COLO829 (cell line): ENCODE data around the gene TXNRD3.

Source experiments
- DNase-seq: peaks from one replicate; pipeline ENCODE4 v3.0.0; 2012; ENCODE audit warnings: low spot score

The TXNRD3 gene

DNA sequence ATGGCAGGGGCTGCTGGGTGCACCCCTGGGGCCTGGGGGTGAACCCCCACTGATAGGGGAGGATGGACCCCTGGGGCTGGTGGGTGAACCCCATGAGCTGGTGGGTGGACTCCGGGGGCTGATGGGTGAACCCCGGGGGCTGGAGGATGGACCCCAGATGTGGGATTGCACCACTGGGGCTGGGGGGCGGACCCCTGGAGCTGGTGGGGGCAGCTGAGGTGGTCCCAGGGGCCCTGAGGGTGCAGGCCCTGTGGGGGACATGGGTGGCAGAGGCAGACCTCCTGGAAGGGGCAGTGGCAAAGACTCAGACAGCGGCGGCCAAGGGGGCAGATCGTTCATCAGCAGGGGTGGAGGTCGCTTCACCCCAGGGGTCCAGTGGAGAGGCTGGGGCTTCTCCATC, 17.4 kb upstream of the TXNRD3 start:
- DNase-seq, result no peak

DNA sequence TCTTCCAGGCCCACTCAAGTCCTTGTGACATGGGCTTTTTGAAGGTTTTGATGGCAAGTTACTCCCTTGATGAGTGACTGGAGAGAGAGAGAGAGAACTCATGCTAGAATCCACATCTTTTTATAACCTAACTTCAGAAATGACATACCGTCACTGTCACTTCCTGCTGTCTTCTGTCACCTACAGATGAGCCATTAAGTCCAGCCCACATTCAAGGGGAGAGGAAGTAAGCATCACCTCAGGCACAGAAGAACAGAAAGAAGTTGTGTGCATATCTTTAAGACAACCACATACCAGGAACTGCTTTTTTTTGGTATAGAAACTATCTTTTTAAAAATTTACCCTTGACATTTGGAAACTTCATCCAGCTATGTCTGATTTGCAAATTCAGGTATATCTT, 16.6 kb upstream of the TXNRD3 start:
- no peak for DNase-seq

DNA sequence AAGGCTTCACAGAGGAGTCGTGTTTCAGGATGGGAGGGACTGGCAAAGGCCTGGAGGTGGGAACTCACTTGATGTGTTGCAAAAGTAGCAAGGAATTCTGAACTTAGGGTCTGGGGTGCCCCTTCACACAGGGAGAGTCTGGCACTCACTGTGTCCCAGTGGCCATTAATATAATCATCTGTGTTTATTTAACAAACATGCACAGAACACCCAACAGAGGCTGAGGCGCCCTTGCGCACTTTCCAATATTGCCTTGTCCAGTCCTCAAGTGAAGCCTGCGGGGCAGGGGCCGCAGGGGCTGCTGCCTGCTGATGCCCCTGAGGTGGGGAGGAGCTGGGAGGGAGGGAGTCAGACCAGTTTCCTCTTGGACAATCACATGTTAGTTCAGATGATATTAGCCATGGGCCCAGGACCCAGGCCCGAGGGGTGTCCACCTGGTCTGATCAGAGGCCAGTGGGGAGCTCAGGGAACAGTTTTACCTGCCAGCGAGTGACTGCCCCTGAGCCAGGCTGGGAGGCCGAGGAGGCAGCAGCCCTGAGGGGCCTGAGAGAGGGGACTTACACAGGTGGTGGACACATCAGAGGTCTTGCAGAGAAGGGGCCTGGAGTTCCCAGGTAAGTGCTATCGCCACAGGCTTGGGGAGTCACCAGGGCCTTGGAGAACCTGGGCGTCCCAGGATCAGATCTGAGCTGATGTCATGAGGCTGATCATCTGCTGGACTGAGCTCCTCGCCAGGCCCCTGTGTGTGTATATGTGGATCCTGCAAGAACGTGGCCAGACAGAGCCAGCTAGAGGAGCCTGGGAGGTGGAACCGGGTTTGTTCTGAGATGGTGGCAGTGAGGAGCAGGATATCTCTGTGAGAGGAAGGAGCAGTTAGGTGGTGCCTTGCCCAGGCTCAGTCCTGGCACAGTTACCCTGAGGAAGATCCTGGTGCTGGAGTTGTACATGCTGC, 13.8 kb upstream of the TXNRD3 start:
- no peak for DNase-seq

DNA sequence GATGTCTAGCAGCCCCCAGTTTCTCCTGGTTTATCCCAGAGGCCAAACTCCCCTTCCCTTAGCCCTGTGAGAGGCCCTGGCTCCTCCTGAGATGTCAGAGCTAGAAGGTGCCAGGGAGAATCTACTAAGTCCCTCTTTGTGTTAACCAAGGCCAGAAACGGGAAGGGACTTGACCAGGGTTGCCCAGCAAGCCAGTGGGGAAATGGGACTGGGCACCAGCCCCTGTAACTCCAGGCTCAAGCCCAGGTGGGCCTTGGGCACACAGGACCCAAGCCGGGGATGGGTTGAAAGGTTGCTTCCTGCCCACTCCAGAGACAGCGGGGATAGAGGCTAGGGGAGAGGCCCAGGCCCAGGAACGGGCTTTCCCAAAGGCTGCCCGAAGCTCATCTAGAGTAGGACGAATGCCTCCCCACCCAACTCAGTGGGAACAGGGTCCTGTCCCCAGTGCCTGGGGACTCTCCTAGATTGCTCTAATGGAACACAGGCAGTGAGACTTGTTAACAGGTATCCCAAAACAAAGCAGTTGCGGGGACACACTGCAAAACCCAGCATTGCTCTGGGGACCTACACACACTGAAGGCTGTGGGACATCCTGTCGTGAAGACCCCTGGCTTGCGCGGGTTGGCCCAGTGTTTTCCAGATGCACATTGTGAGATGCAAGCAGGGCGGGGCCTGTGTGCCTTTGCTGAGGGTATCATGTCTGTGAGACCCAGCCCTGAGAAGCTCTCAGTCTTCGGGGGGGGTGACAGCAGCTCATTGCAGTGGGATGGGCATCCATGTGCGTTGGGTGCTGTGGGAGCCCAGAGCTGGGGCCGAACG, 12.9 kb upstream of the TXNRD3 start:
- DNase-seq, result no peak

DNA sequence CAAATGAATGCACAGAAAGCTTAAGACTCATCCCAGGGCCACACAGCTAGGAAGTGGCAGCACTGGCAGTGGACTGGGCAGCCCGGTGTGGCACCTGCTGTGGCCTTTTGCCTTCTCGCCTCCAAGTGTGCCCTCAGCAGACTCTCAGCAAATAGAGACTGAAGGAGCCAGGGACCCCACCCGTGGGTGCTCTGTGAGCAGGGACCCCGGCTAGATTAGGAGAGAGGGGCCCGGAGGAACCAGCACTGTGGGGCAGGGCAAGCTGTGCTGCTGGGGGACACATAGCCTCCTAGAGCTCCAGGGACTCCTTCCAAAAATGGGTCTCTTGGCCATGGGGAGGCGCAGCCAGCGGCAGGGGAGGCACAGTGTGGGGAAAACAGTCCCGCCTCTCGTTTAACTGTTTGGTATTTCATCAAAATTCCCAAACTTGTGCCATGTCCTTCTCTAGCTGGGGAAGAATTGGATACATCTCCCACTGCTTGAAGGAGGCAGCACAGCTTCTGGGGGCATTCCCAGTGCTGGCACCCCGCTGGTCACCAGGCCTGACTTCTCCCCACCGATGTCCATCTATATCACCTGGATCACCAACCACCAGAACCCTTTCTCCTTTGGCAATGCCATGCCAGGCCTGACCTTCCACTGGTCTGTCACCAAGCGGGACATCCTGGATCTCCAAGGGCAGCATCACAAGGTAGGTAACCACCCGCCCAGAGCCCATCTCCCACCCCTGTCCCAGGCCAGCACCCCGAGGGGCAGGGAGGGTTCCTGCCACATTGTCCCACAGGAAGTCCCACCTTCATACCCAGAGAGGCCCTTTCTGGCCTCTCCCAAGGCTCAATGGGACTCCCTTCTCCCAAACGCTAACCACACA, 12.0 kb upstream of the TXNRD3 start:
- DNase-seq, result no peak

DNA sequence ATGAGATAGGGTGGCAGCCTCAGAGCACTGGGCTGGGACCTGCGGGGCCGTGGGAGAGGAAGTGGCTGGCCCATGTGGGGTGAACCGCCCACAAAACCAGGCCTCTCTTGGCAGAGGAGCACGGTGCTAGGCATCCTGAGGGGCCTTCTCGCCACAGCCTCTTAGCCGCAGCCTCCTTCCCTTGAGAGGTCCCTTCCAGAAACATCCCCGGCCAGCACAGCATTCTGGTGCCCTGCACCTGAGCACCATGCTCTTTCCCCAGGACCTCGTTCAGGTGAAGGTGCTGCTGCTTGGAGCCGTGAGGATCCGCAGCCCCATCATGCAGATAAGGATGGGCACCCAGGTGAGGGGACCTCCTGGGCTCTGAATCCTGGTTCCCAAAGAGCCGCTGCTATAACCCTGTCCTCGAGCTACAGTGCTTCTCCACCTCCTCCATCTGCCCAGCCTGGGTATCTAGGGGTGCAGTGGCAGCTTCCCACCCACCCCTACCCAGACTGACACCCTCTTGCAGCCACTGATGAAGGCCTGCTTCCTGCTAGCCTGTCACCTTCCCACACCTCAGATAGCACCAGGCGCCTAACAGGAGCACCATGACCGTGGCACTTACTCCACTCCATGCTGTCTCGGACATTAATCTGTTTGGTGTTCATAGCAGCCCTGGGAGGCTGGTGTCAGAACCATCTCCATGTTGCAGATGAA, 11.2 kb upstream of the TXNRD3 start:
- no peak for DNase-seq

DNA sequence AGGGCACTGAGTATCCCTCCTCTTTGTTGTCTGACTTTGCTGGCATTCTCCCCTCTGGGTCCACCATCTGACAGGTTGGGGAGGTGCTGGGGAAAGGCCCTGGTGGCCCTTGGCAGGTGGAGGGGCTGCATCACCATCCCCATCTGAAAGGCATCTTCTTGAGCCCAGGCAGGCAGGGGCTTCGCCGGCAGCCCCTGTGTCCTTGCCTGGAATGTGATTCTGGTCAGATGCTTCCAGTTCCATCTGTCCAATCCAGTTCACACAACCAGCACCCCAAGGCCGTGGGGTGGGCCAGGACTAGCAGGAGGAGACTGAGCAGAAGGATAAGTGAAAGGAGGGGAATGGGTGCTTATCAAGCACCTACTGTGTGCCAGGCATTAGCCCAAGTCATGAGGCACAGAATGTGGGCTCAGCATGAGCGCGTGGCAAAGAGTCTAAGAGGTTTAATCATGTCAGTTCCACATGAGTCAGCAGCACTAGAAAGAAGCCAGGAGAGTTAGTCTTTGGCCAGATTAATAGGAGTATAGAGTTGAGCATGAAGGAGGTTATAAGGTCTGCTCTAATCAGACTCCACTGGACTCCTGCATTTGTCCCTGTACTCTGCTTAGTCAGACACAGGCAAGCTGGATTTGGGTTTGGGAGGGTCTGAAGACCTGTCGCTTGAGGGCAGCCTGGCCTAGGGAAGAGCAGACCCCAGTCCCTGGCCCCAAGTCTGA, 10.5 kb upstream of the TXNRD3 start:
- DNase-seq, result no peak

DNA sequence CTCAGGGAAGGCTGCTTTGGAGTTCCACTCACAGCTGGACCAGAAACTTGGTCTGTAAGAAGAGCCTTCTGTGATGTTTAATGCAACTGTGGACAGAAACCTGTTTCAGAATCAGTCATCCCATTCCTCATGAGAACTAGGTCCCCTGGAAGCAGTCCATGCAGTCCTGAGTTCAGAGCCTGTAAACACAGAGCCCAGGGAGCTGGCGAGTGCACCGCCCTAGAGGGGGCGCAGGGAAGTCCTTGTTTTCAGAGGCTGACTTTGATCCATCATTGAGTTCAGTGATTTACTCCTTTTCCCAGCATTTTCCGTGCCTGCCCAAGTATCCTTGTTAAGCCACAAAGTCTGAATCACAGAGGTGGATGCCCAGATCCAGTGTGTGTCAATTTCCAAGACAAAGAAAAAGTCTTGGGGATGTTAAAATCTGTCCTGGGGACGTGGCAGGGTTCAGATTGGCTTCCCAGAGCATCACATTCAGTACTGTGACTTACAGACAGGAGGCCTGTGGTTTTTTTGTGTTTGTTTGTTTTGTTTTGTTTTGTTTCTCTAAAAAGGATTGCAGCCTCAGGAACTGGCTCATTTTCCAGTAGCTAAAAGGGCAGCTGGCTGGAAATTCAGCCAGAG, 9.8 kb upstream of the TXNRD3 start:
- no peak for DNase-seq

DNA sequence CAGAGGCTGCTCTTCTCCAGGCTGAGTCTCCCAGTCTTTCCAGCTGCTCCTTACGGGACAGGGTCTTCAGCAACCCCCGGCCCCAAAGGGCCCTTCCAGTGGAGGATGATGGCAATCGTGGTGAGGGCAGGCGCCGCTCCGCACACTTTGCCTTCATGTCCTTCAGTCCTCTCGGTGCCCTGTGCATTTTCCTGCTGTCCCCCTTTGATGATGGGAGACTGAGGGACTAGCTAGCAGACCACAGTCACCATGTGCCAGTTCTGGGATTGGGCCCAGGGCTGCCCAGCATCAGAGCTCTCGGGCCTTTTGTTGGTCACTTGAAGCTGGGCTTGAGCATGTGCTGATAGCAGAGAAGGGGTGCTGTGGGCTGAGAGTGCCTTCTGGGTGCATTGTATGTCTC, 8.8 kb upstream of the TXNRD3 start:
- no peak for DNase-seq

DNA sequence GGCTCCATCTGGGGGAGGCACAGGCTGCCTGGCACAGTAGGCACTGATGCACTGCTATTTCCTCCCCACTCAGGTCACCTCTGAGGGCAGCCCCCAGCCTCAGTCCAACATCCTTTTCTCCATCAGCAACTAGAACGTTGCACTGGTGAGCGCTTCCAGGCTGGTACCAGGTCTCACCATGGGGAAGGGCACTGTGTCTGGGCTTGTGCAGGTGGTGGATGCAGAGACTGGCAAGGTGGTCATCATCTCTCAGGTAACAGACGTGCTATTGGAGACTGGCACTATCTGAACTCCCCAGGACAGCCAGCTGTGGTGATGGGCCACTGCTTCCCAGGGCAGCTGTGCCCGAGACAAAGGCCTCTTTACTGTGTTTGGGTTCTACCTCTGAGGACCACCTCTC, 8.3 kb upstream of the TXNRD3 start:
- no peak for DNase-seq

DNA sequence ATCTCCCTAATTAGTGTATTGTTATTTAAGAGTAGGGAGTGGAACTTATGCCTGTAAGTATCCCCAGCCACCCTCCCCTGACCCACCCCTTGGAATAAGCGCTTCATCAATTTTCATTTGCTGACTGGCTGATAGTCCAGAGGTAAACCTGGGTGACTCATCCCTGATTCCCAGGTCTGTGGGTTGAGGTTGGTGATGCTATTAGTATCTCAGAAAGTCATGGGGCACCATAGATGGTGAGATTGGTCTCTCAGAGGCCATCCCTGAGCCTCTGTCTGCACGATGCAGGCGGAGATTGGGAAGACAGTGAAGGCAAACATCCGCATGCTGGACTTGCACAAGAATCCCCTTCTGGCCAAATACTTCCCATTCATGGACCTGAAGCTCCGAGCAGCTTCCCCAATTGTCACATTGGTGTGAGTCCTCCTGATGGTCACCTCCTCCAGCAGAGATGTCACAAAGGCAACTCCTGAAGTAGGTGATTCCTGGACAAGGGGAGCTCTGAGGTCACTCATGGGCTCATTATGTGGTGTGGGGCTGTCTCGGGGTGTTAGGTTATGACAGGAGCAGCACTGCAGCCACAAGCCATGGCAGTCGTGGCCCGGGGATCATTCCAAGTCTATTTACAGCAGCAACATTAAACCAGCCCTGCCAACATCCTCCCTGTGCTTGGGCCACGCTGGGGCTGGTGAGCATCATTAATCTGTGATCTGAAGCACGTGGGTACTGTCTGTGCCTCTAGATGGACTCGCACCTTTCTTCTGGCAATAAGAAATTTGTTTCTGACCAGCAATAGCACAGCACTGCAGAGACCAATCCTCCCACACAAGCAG, 6.8 kb upstream of the TXNRD3 start:
- no peak for DNase-seq

DNA sequence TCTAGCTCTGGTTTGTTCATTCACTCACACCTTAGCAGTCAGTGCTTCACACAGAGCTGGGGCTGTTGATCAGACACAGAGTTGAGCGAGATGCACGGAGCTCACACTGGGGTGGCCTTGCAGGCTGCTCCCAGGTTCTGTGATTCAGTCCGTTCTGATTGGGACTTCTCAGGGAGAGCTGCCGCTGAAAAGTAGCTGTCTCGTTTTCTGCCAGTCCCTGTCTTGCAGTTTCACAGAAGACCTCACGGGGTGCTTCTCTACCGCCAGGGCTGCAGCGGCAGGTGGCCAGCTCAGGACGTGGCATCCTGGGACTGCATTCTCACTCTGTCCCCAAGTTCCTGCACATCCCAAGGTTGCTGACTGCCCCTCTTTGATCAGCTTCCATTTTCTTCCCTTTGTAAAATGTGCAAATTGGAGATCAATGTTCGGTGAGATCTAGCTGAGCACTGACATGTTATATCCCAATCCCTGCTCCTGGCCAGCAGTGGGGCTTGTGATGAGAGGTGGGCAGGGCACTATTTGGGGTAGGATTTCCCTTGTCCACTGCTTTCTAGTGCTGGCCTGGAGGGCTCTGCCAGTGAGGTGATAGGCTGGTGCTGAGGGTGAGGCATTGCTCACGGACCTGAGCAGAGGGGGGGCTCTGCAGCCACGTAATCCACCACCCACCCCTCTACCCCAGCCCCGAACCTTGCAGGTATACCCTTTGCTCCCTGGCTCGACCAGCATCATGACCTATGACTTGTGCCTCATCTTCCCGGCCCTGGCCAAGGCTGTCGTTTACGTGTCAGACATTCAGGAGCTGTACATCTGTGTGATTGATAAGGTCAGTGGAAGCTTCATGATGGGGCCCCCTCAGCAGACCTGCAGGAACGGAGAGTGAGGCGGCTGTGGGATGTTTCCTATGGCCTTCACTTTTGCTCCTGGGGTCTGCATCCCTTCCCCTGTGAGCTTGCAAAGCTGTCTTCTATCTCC, 5.3 kb upstream of the TXNRD3 start:
- DNase-seq, result no peak

DNA sequence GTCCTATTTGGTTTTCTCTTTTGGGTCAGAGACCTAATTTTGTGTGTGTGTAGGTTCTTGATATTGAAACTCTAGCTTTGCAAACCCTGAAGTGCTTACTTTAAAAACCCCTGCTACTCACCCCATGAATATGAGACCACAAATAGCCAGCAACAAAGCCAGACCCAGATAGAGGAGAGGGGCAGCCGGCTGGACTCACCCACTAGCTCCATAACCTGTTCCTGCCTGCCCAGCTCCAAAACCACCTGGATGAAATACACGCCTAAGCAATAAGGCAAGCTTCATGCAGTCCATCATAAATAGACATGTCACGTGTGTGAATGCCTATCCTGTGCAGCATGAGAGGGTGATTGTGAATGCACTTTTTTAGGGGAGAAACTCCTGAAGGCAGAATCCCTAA, 3.7 kb upstream of the TXNRD3 start:
- no peak for DNase-seq

DNA sequence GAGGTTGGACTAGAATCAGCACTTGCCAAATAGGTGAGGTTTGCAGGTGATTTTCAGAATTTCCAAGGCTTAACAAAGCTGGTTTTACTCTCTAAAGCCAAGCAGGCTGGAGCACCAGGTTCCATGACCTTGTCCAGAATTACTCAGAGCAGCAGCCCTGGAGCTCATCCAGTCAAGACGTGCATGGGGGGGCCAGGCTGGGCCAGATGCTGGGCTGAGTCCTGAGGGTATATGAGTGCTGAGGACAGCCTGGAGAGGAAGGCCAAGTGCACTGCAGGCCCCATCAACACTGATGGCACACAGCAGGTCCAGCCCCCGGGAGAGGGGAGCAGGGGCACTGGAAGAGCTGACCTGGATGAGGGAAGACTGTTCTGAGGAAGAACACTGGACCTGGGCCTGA, 3.0 kb upstream of the TXNRD3 start:
- DNase-seq, result no peak

DNA sequence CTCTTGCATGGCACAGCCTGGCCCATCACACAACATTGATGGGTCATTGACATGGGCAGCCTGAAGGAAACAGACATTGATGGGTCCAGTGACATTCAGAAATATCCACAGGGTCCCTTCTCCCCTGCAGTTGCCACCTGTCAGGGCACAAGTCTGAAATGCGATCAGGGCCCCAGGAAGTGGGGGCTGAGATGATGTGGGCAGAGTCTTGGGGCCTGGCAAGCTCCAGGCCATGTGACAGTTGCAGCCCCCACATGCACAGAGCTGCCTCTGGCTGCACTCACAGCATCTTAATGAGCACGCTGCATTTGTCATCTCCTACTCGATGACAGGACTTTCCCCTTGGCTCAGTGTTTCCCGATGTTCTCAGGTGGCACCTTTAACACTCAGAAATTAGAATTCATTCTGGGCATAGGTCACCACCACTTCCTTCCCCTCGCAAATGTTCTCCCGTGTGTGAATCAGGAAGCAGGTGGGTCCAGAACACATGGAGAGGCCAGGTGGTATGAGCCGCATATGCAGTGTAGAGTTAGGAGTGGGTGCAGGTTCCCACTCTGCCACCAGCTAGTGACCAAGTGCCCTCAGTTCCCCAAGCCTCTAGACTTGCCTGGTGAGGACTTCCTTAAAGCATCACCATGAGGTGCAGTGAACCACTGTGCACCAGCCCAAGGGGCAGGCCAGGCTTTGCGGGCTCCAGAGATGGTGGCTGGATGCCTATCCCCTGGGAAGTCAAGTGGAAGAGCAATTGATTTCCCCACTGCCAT, 1.6 kb upstream of the TXNRD3 start:
- DNase-seq, result no peak

DNA sequence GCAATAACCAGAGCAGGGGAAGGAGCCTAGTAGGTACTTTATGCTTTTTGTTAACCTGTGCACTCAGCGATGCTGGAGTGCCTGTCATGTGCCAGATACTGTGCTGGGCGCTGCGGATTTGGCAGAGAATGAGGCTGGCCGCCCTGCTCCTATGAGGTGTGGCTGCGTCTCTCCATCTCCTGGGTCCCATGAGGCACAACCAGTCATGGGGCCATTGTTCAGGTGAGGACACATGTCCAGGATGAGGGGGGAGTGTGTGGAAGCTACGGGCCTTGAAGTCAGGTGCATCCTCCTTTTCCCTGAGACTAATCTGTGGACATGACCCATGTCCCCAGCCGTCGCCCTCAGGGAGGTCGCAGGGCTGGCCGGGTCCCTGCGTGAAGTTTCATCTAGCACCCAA, 963 bp upstream of the TXNRD3 start:
- no peak for DNase-seq

DNA sequence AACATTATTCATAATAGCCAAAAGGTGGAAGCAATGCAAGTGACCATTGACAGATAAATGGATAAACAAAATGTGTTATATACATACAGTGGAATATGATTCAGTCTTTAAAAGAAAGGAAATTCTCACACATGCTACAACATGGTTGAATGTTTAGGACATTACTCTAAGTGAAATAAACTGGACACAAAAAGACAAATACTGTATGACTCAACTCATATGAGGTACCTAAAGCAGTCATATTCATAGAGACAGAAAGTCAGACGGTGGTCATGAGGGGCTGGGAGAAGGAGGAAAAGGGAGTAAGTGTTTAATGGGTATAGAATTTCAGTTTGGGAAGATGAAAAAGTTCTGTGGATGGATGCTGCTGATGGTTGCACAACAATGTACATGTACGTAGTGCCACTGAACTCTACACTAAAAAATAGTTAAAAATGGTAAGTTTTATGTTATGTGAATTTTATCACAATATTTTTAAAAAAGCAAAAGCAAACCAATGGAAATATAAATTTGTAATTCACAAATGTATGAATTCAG, 5.3 kb downstream of the TXNRD3 start:
- DNase-seq, result no peak
